Activated T-cell treated with anti-CD3 and anti-CD28 coated beads, Interleukin-2, amount 50 U/mL, for 24 hours (primary cell): ENCODE results near the gene FGF11.

Experiments used
- DNase-seq: peaks from one replicate; pipeline ENCODE4 v3.0.0-alpha.2; 2020
- H3K27ac Mint-ChIP-seq: 2 replicates; pipeline ENCODE4 v1.8.0; 2020; ENCODE audit warnings: mild to moderate bottlenecking, mixed read lengths
- H3K27me3 Mint-ChIP-seq: 2 replicates; pipeline ENCODE4 v1.8.0; 2020; ENCODE audit warnings: mixed read lengths
- H3K36me3 Mint-ChIP-seq: 2 replicates; pipeline ENCODE4 v1.8.0; 2020; ENCODE audit warnings: low read depth, mixed read lengths
- H3K4me1 Mint-ChIP-seq: 2 replicates; pipeline ENCODE4 v1.8.0; 2020; ENCODE audit warnings: low read depth, mixed read lengths
- H3K4me3 Mint-ChIP-seq: 2 replicates; pipeline ENCODE4 v1.8.0; 2020; ENCODE audit warnings: mild to moderate bottlenecking, moderate library complexity, mixed read lengths
- H3K9me3 Mint-ChIP-seq: 2 replicates; pipeline ENCODE4 v1.8.0; 2020; ENCODE audit warnings: mixed read lengths

Gene FGF11

DNA sequence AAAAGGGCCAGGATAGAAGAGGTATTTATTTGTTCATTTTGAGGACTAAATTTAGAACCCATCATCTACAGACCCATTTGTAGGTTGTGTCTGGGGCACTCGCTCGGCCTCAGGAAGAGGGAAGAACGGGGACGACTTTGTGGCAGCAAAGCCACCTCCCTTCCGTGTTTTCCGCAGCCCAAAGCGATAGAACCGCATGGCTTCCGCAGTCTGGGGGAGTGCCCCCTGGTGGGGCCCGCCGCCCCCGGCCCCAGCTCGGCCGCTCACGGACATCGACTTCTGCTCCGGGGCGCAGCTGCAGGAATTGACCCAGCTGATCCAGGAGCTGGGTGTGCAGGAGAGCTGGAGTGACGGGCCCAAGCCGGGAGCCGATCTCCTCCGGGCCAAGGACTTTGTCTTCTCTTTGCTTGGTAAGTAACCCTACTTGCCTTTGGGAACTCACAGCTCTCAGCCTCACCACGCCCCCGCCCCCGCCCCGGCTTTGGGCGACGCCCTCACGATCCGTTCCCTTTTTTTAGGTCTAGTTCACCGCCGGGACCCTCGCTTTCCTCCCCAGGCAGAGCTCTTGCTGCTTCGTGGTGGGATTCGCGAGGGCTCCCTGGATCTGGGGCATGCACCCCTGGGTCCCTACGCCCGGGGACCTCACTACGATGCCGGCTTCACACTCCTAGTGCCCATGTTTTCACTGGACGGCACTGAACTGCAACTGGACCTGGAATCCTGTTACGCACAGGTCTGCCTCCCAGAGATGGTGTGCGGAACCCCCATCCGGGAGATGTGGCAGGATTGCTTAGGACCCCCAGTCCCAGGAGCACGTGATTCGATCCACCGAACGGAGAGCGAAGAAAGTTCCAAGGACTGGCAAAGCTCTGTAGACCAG, 3.4 kb upstream of the FGF11 start:
- Mint-ChIP-seq H3K27me3 (peaks cover 22% of the 10 kb centered on the region), H3K27ac (peak overlapping the region; percentile 97), H3K36me3 (peaks cover 10% of the 10 kb centered on the region), H3K9me3 (no peaks in the 10 kb centered on the region), H3K4me1 (peaks cover 48% of the 10 kb centered on the region), H3K4me3 (peak overlapping the region; percentile 91)
- DNase-seq: peak; percentile 81

DNA sequence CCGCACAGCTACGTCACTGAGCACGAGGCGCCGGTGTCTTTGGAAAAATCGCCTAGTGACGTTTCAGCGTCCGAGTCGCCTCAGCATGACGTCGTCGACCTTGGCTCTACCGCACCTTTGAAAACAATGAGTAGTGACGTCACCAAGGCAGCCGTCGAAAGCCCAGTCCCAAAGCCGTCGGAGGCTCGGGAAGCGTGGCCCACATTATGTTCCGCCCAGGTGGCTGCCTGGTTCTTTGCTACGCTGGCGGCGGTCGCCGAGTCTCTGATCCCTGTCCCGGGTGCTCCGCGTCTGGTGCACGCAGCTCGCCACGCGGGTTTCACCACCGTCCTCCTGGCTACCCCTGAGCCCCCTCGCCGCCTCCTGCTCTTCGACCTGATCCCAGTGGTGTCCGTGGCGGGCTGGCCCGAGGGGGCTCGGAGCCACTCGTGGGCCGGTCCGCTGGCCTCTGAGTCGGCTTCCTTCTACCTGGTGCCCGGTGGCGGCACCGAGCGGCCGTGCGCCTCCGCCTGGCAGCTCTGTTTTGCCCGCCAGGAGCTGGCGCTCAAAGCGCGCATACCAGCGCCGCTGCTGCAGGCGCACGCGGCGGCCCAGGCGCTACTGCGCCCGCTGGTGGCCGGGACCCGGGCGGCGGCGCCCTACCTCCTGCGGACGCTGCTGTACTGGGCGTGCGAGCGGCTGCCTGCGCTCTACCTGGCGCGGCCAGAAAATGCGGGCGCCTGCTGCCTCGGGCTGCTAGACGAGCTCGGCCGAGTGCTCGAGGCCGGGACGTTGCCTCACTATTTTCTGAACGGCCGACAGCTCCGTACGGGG, 2.5 kb upstream of the FGF11 start:
- Mint-ChIP-seq H3K4me1 (peaks cover 49% of the 10 kb centered on the region), H3K9me3 (no peaks in the 10 kb centered on the region), H3K4me3 (peak overlapping the region; percentile 91), H3K36me3 (peaks cover 10% of the 10 kb centered on the region), H3K27me3 (peaks cover 30% of the 10 kb centered on the region), H3K27ac (peak overlapping the region; percentile 97)
- peak; percentile 89 for DNase-seq

DNA sequence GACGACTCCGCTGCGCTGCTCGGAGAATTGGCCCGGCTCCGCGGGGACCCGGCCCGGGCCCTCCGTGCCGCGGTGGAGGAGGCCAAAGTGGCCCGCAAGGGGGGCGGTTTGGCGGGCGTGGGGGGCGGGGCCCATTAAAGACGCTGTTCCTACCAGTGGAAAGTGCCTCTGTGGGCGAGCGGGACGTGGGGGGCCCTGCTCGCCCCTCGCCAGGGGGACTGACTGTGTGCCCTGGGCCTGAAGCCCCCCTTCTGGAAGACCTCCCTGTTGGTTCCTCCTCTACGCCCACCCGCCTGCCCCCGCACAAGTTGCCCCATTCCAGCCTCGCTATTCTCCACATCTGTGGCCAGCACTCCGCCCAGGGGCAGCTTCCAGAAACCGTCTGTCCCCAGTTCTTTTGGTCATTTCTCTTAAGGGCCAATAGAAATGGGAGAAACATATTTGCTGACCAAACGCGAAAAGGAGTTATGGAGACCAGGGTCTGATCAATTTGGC, 1.9 kb upstream of the FGF11 start:
- Mint-ChIP-seq H3K9me3 (no peaks in the 10 kb centered on the region), H3K27ac (no peak overlapping the region), H3K36me3 (peaks cover 10% of the 10 kb centered on the region), H3K27me3 (peaks cover 35% of the 10 kb centered on the region), H3K4me3 (peak overlapping the region; percentile 91), H3K4me1 (peaks cover 49% of the 10 kb centered on the region)
- no peak for DNase-seq

DNA sequence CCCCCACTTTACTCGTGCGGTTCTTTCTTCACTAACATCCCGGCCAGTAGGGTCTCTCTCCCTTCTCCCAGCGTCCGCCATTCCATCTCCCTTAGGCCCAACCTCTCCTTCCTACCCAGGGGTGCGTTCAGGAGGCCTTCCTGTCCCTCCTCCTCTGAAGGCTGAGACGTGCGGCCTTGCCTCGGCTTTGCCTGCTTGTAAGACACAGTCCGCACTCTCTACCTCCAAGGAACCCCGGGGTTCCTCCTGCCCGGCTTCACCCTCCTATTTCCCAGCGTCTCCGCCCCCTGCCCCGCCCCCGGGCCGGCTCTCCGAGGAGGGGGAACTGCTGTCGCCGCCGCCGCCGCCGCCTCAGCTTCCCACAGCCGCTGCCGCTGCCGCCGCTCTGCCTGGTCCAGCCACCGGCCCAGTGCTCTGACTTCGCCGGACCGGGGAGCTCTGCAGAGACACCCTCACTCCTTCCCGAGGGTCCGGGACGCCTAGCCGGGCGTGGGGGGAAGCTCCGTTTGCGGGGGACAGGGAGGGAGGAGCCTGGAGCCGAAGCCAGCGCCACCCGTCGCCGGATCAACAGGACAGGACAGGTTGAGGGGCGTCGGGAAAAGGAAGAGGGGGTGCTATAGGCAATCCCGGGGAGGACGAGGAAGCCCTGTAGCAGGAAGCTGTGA, 1.2 kb upstream of the FGF11 start:
- DNase-seq: peak; percentile 76
- Mint-ChIP-seq H3K36me3 (peaks cover 10% of the 10 kb centered on the region), H3K27ac (no peak overlapping the region), H3K4me3 (peak overlapping the region; percentile 91), H3K9me3 (no peaks in the 10 kb centered on the region), H3K4me1 (peaks cover 49% of the 10 kb centered on the region), H3K27me3 (peaks cover 42% of the 10 kb centered on the region)

DNA sequence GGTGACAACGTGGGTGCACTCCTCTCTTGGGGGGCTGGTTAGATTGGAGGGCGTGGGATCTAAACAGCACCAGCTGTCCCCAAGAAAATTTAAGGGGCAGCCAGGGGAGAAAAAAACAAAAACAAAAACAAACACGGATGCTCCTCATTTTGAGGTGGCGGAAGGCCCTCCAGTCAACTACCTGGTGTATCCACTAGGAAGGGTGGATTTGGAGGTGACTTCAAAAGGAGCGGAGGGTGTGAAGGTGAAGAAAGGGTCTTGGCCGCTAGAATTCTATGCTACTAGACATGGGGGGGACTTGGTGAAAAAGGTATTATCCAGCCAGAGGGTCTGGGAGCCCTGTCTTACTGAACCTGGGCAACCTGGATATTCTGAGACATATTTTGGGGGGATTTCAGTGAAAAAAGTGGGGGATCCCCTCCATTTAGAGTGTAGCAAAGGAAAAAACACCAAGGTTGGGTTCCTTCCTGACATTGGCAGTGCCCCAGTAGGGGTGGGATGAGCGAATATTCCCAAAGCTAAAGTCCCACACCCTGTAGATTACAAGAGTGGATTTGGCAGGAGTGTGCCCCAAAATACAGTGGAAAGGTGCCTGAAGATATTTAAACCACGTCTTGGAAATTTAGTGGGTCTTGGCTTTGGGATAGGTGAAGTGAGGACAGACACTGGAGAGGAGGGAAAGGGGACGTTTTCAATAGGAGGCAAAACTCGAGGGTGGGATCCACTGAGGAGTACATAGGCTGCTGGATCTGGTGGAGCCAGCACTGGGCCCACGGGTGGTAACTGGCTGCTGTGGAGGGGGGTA, 454 bp upstream of the FGF11 start:
- H3K27ac Mint-ChIP-seq: no peak overlapping the region
- peaks cover 49% of the 10 kb centered on the region for H3K4me1 Mint-ChIP-seq
- H3K27me3 Mint-ChIP-seq: peaks cover 50% of the 10 kb centered on the region
- peak overlapping the region; percentile 91 for H3K4me3 Mint-ChIP-seq
- H3K9me3 Mint-ChIP-seq: no peaks in the 10 kb centered on the region
- no peak for DNase-seq
- H3K36me3 Mint-ChIP-seq: peaks cover 10% of the 10 kb centered on the region

DNA sequence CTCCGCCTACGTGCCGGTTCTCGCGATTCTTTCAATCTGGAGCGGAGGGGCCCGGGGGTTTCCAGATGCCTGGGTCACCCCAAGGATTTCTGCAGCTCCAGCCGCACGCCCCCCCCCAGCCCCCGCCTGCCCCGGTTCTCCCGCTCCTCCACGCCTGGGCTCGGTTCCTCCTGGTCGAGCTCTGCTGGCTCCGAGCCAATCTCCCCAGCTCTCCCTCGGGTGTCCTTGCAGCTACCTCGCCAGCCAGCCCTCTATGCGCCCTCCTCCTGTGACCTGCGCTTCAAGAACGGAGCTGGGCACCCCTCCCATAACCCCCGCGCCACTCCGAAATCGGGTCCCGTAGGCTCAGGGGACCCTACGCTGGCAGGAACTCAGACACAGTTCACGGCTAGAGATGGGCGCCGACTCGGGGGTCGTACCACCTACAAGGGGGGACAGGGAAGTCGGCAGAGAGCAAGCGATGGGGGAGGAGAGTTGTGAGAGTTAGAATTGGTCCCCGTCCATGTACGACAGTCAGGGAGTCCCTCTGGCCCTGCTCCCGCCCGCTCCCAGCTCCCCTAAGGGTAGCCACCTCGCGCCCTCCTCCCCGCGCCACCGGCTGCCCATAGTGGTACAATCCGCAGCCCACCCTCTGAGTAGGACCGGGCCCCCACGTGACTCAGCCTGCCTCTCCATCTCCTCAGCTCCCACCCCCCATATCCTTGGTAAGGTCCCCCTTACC, 961 bp downstream of the FGF11 start:
- no peak overlapping the region for H3K27ac Mint-ChIP-seq
- no peaks in the 10 kb centered on the region for H3K9me3 Mint-ChIP-seq
- H3K27me3 Mint-ChIP-seq: peaks cover 63% of the 10 kb centered on the region
- H3K4me3 Mint-ChIP-seq: peak overlapping the region; percentile 76
- H3K4me1 Mint-ChIP-seq: peaks cover 51% of the 10 kb centered on the region
- H3K36me3 Mint-ChIP-seq: peaks cover 9% of the 10 kb centered on the region
- peak; percentile 49 for DNase-seq

DNA sequence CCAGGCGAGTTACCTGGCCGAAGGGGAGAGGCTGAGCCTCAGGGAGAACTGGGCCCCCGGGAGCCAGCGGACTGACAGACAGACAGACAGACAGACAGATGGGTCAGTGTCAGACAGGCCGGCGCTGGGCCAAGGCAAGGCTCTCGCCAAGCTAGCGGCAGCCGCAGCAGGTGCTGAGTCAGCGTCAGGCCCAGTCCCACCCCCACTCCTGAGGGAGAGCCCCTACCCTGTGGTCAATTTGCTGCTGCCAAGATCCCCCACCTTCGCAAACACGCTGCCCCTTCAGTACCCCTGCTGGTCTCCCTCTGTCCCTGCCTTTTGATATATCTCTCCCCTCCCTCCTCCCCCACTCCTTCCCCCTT, 1.5 kb downstream of the FGF11 start:
- DNase-seq: peak; percentile 46
- Mint-ChIP-seq H3K9me3 (no peaks in the 10 kb centered on the region), H3K4me3 (peak overlapping the region; percentile 76), H3K4me1 (peaks cover 53% of the 10 kb centered on the region), H3K36me3 (peaks cover 6% of the 10 kb centered on the region), H3K27me3 (peaks cover 68% of the 10 kb centered on the region), H3K27ac (no peak overlapping the region)

DNA sequence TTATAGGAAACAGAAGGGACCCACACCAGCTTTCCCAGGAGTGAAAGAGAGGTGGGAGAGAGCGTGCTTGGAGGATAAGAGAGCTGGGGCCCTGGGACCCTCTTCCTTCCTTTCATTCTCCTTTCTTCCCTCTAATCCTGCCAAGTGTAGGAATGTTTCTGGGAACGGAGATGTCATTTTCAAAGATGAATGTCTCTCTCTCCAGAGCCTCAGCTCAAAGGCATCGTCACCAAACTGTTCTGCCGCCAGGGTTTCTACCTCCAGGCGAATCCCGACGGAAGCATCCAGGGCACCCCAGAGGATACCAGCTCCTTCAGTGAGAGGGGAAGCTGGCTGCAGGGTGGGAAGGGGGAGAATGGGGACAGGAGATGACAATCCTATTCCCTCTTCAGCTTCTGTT, 2.0 kb downstream of the FGF11 start:
- peaks cover 6% of the 10 kb centered on the region for H3K36me3 Mint-ChIP-seq
- DNase-seq: no peak
- no peak overlapping the region for H3K4me3 Mint-ChIP-seq
- no peak overlapping the region for H3K27ac Mint-ChIP-seq
- peaks cover 51% of the 10 kb centered on the region for H3K4me1 Mint-ChIP-seq
- H3K9me3 Mint-ChIP-seq: no peaks in the 10 kb centered on the region
- H3K27me3 Mint-ChIP-seq: peaks cover 73% of the 10 kb centered on the region

DNA sequence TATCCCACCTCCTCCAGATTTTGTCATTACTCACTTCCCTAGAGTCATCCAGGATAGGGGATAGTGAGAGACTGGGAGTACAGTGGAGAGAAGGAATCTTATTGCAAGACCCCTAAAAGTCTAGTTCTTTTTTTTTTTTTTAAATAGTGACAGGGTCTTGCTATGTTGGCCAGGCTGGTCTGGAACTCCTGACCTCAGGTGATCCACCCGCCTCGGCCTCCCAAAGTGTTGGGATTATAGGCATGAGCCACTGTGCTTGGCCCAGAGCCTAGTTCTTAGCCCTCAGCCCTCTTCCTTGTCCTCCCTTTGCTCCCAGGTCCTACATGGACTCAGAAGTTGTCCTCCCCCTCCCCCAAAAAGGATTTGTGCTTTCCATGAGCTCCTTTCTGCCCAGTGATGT, 2.8 kb downstream of the FGF11 start:
- Mint-ChIP-seq H3K9me3 (no peaks in the 10 kb centered on the region), H3K4me1 (peaks cover 45% of the 10 kb centered on the region), H3K27me3 (peaks cover 82% of the 10 kb centered on the region)

DNA sequence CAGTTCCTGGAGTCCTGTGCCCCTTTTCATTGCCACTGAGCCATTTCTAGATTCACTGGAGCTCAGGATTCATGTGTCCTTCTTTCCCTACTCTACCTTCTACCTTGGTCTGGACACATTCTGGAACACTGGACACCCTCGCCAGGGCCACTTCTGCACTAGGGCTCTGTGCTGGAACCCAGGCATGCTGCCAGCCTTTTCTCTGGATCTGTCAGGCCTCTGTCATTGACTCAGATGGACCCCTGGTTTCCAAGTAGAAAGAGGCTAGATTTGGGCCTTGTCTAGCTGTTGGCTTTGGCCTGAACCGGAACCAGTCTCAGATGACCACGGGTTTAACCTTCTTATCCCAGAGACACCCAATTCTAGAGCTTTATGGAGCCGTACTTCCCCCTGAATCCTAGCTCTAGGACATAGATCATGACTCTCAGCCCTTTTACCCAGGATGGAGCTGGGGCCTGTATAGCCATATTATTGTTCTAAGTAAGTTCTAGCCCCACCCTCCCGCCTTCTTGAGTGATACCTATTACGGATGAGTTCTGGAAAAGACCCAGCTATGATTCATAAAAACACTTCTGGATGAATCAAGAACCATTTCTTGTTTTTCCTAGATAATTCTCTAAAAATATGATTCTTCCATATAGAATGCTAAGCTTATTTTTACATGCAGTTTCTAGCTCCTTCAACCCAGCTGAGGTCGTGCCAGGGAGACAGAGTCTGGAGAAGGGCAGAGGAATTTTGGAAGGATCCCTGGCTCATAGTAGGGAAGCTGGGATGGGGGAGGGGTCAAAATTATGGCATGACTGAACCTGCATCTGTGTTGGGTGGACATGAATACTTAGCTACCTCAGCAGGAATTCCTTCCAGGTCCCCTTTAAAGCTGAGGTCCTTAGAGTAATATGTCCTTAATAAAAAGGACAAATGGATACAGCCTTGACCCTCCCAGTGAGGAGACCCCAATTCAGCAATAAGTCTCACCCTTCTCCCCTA, 4.5 kb downstream of the FGF11 start:
- Mint-ChIP-seq H3K9me3 (no peaks in the 10 kb centered on the region), H3K4me1 (peaks cover 31% of the 10 kb centered on the region), H3K27ac (no peak overlapping the region), H3K36me3 (no peaks in the 10 kb centered on the region), H3K4me3 (no peak overlapping the region), H3K27me3 (peaks cover 82% of the 10 kb centered on the region)
- no peak for DNase-seq

More for the DNA sequence above, 2.8 kb downstream of the FGF11 start:
- Mint-ChIP-seq H3K4me3 (no peak overlapping the region), H3K36me3 (peaks cover 5% of the 10 kb centered on the region), H3K27ac (no peak overlapping the region)
- no peak for DNase-seq

DNA sequence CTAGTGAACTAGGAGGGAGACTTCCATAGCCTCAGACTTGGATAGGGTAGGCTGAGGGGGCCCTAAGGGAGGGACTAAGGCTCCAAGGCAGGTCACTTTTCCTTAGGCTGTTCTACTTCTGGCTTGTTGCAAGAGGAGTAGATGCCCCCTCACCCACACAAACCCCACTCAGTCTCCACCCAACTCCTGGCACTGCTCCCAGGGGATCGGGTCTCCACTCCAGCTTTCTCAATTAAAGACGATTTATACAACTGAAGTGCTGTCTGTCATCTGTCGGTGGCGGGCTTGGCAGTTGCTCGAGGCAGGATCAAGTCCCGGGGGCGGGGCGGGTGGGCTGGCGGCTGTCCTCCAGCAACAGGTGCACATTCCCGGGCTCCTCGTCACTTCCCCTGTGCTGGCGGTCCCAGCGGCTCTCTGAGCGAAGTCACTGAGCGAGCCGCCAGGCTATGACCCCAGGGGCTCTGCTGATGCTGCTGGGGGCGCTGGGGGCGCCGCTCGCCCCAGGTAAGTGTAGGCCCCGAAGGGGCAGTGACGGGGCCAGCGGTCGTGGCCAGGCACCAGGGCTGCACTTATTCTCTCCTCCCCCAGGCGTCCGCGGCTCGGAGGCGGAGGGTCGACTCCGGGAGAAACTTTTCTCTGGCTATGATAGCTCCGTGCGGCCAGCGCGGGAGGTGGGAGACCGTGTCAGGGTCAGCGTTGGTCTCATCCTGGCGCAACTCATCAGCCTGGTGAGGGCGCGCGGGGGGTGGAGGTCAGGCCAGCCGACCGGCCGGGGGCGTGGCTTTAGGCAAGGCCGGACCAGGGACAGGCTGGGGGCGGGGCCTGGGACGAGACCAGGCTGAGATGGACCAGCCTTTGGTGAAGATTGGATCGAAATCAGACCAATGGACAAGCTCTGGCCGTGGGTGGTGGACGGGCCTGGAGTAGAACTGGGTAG, 5.6 kb downstream of the FGF11 start, which contains the start of gene CHRNB1:
Gene CHRNB1, plus strand, starts transcription at position 380 of the 937 bp plus-strand sequence. Its CDS starts 67 bp downstream, at position 447.
- peak; percentile 43 for DNase-seq
- H3K27ac Mint-ChIP-seq: no peak within 1 kb of the TSS
- peaks cover 25% of the 10 kb centered on the region for H3K4me1 Mint-ChIP-seq
- H3K9me3 Mint-ChIP-seq: no peaks in the 10 kb centered on the region
- H3K27me3 Mint-ChIP-seq: peaks cover 75% of the 10 kb centered on the region
- no peaks in the 10 kb centered on the region for H3K36me3 Mint-ChIP-seq
- peak within 1 kb of the TSS; percentile 66 for H3K4me3 Mint-ChIP-seq

DNA sequence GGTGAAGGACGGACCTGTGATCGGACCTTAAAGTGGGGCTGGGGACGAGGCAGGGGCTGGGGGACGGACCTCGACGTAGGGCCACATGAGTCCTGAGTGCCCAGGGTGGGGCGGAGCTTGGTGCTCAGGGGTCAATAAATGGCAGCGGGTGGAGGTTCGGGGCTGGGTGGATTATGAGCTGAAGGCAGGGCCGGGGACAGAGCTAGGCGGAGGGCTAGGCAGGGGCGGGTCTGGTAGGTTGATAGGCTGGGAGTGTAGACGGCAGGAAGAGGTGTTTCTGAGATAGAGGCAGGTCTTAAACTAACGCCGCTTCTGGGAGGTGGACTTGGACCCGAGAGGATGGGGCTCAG, 6.3 kb downstream of the FGF11 start:
- Mint-ChIP-seq H3K9me3 (no peaks in the 10 kb centered on the region), H3K27me3 (peaks cover 69% of the 10 kb centered on the region), H3K36me3 (no peaks in the 10 kb centered on the region), H3K27ac (no peak overlapping the region), H3K4me3 (peak overlapping the region; percentile 66), H3K4me1 (peaks cover 19% of the 10 kb centered on the region)
- DNase-seq: peak; percentile 46
